NOMO-1 (cell line): ENCODE results near the gene ACOXL.

Experiments
- DNase-seq, 2 experiments: peaks; one replicate each; lab custom pipeline; 2025; ENCODE audit not compliant: unreplicated experiment in 2 of 2; lab: John Stamatoyannopoulos, UW

The ACOXL gene

DNA sequence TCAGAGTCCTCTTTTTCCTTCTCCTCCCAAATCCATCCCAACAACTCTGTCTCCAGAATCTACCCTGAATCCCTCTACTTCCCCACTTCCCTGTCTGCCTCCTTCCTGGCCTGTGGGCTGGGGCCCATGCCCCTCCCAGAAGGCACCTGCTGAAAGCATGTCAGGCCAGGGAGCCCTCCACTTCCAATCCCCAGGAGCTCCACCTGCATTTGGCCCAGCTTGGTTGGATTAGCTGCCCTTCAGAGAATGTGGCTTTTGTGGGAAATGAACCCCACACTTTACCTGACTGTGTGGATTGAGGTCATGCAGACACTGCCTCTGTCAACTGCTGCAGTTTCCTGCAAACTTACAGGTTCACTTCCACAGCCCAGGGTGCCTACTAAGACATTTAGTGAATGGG lies 58.5 kb downstream of the ACOXL start:
- DNase-seq: no peak

DNA sequence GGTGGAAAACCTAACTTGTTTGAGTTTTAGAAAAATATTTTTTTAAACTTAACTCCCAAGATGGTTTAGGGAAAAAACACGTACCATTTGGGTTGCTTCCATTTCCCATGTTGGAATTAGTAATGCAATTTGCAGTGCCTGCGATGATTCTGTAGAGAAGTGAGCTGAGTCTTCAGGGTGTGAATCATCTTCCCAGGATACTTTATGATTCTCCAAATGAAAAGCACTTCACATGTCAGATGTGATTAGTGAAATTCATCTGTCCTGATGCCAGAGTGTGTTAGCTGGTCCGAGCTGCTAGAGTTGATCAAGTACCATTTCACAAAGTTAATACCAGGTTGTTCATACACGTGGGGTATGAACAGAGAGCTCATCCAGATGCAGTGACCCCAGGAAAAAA lies 59.1 kb downstream of the ACOXL start:
- DNase-seq: no peak

- no peak for DNase-seq
These were observed 60.7 kb downstream of the ACOXL start for GRCh38 chr2:110793034-110793433.

GRCh38 chr2:110794390-110794789 lies 62.0 kb downstream of the ACOXL start:
- DNase-seq: no peak

- no peak for DNase-seq
These were observed 62.6 kb downstream of the ACOXL start for GRCh38 chr2:110794951-110795350.

DNA sequence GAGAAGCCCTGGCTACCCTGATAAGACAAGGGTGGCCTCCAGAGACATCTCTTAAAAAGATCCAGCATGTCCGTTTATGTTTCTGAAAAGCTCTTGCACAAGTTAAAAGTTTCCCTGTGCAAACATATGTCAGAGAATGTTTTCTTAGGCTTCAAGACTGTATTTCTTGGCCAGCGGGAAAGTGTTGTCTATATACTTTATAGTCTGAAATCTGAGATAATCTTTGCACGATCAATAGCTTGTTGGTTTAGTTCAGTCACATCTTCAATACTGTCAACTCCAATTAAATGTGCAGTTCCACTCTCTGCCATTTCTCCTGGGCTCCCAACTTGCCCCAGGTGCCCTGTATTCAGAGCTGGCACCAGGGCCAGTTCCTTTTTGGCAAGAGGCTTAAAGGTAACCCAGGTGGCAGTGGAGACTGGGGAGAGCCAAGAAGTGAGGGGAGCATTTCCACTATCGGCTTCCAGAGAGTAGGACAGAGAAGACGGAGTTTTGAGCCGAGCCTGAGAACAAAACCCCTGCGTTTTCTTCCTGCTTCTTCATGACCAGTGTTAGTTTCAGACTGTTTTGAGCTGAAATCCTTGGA lies 64.4 kb downstream of the ACOXL start:
- no peak for DNase-seq

DNA sequence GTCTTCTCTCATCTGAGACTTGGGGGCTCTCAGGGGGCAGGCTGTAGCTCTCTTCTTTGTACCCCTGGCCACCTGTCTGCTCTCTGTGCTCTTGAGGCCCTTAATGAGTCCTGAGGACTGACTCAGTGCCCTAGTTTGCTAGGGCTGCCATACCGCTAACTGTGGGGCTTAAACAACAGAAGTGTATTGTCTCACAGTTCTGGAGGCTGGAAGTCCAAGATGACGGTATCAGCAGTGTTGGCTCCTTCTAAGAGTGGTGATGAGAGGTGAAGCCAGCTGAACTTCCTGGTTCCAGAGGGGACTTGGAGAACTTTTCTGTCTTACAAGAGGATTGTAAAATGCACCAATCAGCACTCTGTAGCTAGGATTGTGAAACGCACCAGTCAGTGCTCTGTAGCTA lies 67.0 kb downstream of the ACOXL start:
- no peak for DNase-seq

- no peak for DNase-seq
These were observed 68.4 kb downstream of the ACOXL start for GRCh38 chr2:110800611-110801402.

DNA sequence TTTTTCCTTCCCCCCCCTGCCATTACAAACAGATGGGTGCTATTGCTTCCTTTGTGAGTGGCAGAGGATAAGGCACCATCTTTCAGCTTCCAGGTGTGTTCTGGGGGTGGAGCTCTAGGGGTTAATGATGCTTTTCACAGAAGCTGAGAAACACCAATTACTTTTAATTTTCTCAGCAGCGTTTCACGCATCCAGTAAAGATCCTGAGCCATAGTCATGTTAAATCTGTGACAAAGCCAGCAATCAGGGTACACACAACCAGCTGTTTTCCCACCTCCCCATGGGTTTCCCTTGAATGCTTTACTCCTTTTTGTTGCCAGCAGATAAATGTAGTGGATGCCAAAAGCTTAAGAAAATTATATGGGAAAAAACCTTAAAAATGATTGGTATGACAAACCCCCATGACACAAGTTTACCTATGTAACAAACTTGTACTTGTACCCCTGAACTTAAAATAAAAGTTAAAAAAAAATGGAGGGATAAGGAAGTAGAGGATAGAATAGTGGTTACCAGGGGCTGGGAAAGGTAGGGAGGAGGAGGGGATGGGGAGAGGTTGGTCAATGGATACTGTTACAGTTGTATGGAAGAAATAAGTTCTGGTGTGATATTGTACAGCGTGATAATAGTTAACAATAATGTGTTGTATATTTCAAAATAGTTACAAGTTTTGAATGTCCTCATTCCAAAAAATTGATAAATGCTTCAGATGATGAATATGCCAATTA lies 70.0 kb downstream of the ACOXL start:
- no peak for DNase-seq

GRCh38 chr2:110804433-110804832 lies 72.1 kb downstream of the ACOXL start:
- DNase-seq: no peak

GRCh38 chr2:110804915-110805314 lies 72.5 kb downstream of the ACOXL start:
- DNase-seq: peak; percentile 27 to 59

- no peak for DNase-seq
These were observed 73.6 kb downstream of the ACOXL start for GRCh38 chr2:110805894-110806452.

GRCh38 chr2:110807522-110807921 lies 75.1 kb downstream of the ACOXL start:
- DNase-seq: no peak

GRCh38 chr2:110810404-110810803 lies 78.0 kb downstream of the ACOXL start:
- DNase-seq: no peak

DNA sequence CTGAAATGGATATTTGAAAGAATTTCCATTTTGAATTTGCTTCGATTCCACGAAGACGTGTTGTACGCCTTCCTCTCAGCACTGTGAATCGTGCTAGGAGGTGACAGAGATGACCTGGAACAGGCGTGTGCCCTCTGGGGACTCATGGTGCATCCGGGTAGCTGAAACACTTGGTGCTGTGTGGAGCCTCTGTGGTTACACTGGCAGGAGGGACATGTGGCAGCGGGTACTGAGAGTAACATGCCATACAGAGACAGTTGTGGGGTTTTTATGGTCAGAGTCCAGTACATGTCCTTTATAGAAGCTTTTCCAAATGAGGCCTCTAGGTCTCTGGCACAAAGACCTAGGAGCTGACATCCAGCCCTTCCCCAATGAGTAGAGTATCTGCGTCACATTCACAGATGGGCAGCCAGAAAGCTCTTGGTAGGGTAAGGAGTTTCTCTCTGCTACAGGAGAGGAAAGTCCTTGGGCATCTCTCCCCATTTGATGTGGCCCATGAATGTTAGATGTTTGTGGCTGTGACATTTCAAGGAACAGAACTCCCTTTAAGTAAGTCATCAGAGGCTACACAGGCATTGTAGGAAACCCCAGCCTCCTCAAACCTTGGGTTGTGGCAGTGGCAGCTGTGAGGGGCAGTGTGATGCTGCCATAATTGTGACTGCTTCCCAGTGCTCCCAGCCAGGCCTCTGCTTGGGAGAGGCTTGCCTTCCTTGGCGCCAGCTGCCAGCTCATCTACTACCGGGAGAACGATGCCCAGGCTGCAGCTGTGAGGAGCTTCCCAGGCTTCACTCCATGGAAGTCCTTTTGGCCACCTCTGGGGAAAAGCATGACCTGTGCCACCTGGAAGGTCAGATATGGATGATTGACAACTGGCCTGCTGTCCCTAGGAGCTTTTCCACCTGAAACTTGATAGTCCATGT lies 80.6 kb downstream of the ACOXL start:
- no peak for DNase-seq

- no peak for DNase-seq
These were observed 81.5 kb downstream of the ACOXL start for GRCh38 chr2:110813896-110814295.

- DNase-seq: no peak
These were observed 83.6 kb downstream of the ACOXL start for GRCh38 chr2:110815938-110816337.

GRCh38 chr2:110816404-110817365 lies 84.3 kb downstream of the ACOXL start:
- DNase-seq: no peak

DNA sequence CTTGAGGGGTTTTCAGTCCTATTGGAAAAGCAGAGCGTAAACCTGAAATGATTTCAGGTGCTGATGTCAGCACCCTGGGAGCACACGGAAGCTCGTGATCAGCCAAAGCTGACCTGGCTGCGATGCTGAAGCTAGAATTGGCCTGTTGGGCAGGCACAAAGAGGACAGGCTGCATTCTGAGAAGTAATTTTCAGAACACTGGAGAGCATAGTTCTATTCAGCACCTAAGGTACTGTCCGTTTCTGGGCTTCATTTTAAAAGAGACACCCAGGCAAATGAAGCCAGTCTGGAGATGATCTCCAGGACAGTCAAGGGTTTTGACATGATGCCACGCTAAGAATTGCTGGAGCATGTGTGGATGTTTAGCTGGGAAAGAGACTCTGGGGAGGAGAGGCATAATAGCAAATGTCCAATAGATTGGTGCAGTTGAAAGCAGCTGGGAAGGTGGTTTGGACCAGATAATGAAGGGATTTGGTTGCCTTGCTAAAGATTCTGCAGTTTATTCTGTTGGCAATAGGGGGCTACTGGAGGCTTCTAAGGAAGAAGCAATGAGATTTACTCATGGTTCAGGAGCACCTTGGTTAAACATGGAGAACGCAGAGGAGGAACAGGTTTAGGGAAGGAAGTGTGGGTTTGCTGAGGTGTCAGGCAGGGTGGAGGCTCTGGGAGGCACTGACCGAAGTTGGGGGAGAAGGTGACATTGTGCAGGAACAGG lies 86.6 kb downstream of the ACOXL start:
- DNase-seq: peak in 1 of 2 experiments; percentile 25
